ENCODE results near the gene PNPLA1.

The PNPLA1 gene

GRCh38 chr6:36314221-36315014 lies 44.6 kb downstream of the PNPLA1 start:
- no peaks in the 10 kb centered on the region for H3K27me3 ChIP-seq (ENCODE audit: low read length)
- no peak overlapping the region for H2AFZ ChIP-seq (ENCODE audit: low read depth, low read length, severe bottlenecking)
- no peak overlapping the region for H3K4me3 ChIP-seq (ENCODE audit: insufficient read depth, low read length, poor library complexity, severe bottlenecking)
- H3K9me2 ChIP-seq (replicated peaks; ENCODE audit: insufficient read depth, low read length), result no peaks in the 10 kb centered on the region
- H3K36me3 ChIP-seq (ENCODE audit: low read length), result no peaks in the 10 kb centered on the region
- H4K20me1 ChIP-seq (ENCODE audit: low read depth, low read length), result no peaks in the 10 kb centered on the region
- no peak overlapping the region for H3K9ac ChIP-seq (ENCODE audit: low read length)
- no peak overlapping the region for H3K4me2 ChIP-seq (ENCODE audit: low read depth, low read length, poor library complexity, severe bottlenecking)
- H3K9me3 ChIP-seq (ENCODE audit: insufficient read depth, low read length), result no peaks in the 10 kb centered on the region
- TF ChIP-seq EZH2phosphoT487 (conservative IDR thresholded peaks at IDR 0.05; ENCODE audit: low read length) (no peak), CTCF (IDR thresholded peaks at IDR 0.05; ENCODE audit: insufficient read depth, low read length, poor library complexity, severe bottlenecking) (no peak)
- no peaks in the 10 kb centered on the region for H3F3A ChIP-seq (ENCODE audit: insufficient read depth)
- H3K27ac ChIP-seq (ENCODE audit: low read depth, low read length), result no peak overlapping the region
- H3K79me2 ChIP-seq (ENCODE audit: insufficient read depth, low read length), result no peaks in the 10 kb centered on the region

GRCh38 chr6:36315921-36316320 lies 46.1 kb downstream of the PNPLA1 start:
- Histone ChIP-seq H3K9me3 (ENCODE audit: insufficient read depth, low read length) (no peaks in the 10 kb centered on the region), H3K4me2 (ENCODE audit: low read depth, low read length, poor library complexity, severe bottlenecking) (no peak overlapping the region), H3K27ac (ENCODE audit: low read depth, low read length) (no peak overlapping the region), H3F3A (ENCODE audit: insufficient read depth) (no peaks in the 10 kb centered on the region), H3K27me3 (ENCODE audit: low read length) (no peaks in the 10 kb centered on the region), H3K9me2 (replicated peaks; ENCODE audit: insufficient read depth, low read length) (no peaks in the 10 kb centered on the region), H3K9ac (ENCODE audit: low read length) (no peak overlapping the region), H3K79me2 (ENCODE audit: insufficient read depth, low read length) (no peaks in the 10 kb centered on the region), H4K20me1 (ENCODE audit: low read depth, low read length) (no peaks in the 10 kb centered on the region), H2AFZ (ENCODE audit: low read depth, low read length, severe bottlenecking) (no peak overlapping the region), H3K4me3 (ENCODE audit: insufficient read depth, low read length, poor library complexity, severe bottlenecking) (no peak overlapping the region), H3K36me3 (ENCODE audit: low read length) (no peaks in the 10 kb centered on the region)
- TF ChIP-seq CTCF (IDR thresholded peaks at IDR 0.05; ENCODE audit: insufficient read depth, low read length, poor library complexity, severe bottlenecking), result no peak
- TF ChIP-seq EZH2phosphoT487 (conservative IDR thresholded peaks at IDR 0.05; ENCODE audit: low read length), result no peak

- H3K27me3 ChIP-seq (ENCODE audit: low read length), result no peaks in the 10 kb centered on the region
- H3K27ac ChIP-seq (ENCODE audit: low read depth, low read length), result no peak overlapping the region
- no peak overlapping the region for H3K4me3 ChIP-seq (ENCODE audit: insufficient read depth, low read length, poor library complexity, severe bottlenecking)
- H2AFZ ChIP-seq (ENCODE audit: low read depth, low read length, severe bottlenecking), result no peak overlapping the region
- TF ChIP-seq EZH2phosphoT487 (conservative IDR thresholded peaks at IDR 0.05; ENCODE audit: low read length) (no peak), CTCF (IDR thresholded peaks at IDR 0.05; ENCODE audit: insufficient read depth, low read length, poor library complexity, severe bottlenecking) (no peak)
- H3K79me2 ChIP-seq (ENCODE audit: insufficient read depth, low read length), result no peaks in the 10 kb centered on the region
- no peak overlapping the region for H3K9ac ChIP-seq (ENCODE audit: low read length)
- H3F3A ChIP-seq (ENCODE audit: insufficient read depth), result no peaks in the 10 kb centered on the region
- no peaks in the 10 kb centered on the region for H3K9me3 ChIP-seq (ENCODE audit: insufficient read depth, low read length)
- no peak overlapping the region for H3K4me2 ChIP-seq (ENCODE audit: low read depth, low read length, poor library complexity, severe bottlenecking)
- H3K9me2 ChIP-seq (replicated peaks; ENCODE audit: insufficient read depth, low read length), result no peaks in the 10 kb centered on the region
- H3K36me3 ChIP-seq (ENCODE audit: low read length), result no peaks in the 10 kb centered on the region
- H4K20me1 ChIP-seq (ENCODE audit: low read depth, low read length), result no peaks in the 10 kb centered on the region
Observed at GRCh38 chr6:36317623-36318022, 47.8 kb downstream of the PNPLA1 start.
